ENCODE measurements around the gene MGAT4D.
"Not testable (repeated sequence)": the region's sequence is repeated elsewhere in the genome, so short reads cannot be mapped to it uniquely, and the experiment has no call there.

DNA sequence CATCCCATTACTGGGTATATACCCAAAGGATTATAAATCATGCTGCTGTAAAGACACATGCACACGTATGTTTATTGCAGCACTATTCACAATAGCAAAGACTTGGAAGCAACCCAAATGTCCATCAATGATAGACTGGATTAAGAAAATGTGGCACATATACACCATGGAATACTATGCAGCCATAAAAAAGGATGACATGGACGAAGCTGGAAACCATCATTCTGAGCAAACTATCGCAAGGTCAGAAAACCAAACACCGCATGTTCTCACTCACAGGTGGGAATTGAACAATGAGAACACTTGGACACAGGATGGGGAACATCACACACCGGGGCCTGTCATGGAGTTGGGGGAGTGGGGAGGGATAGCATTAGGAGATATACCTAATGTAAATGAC is 15.7 kb upstream of the MGAT4D start:
- TF ChIP-seq POLR2A (IDR thresholded peaks at IDR 0.05; ENCODE audit: borderline replicate concordance, extremely low read depth, insufficient read depth, insufficient read length); CTCF (IDR thresholded peaks at IDR 0.05 in 2 of 3, conservative IDR thresholded peaks at IDR 0.05 in 1 of 3; ENCODE audit: borderline replicate concordance in 1 of 3, insufficient read depth in 1 of 3, low read depth in 2 of 3, low read length in 2 of 3); JUND (IDR thresholded peaks at IDR 0.05); EZH2phosphoT487 (IDR thresholded peaks at IDR 0.05; ENCODE audit: borderline replicate concordance); CEBPB (IDR thresholded peaks at IDR 0.05; ENCODE audit: low read depth); ZNF274 (IDR thresholded peaks at IDR 0.05; ENCODE audit: low read depth, low read length); SRF (IDR thresholded peaks at IDR 0.05; ENCODE audit: low read depth); SIN3A (IDR thresholded peaks at IDR 0.05; ENCODE audit: low read depth); CBX3 (IDR thresholded peaks at IDR 0.05; ENCODE audit: low read depth); EZH2 (IDR thresholded peaks at IDR 0.05); POLR2AphosphoS5 (IDR thresholded peaks at IDR 0.05; ENCODE audit: low read depth, low read length); FOSL1 (IDR thresholded peaks at IDR 0.05; ENCODE audit: low read depth): not testable (repeated sequence)
- TF ChIP-seq, protein P1, sequence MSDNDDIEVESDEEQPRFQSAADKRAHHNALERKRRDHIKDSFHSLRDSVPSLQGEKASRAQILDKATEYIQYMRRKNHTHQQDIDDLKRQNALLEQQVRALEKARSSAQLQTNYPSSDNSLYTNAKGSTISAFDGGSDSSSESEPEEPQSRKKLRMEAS (IDR thresholded peaks at IDR 0.05): not testable (repeated sequence)

All from HCT116 (cell line).